HG03280 (cell line): ENCODE measurements around the gene ZFAND2A.
A peak's percentile ranks its signal among the peaks of the same experiment; 100 is the strongest.
"Not testable (repeated sequence)": the region's sequence is repeated elsewhere in the genome, so short reads cannot be mapped to it uniquely, and the experiment has no call there.

Source experiments
- ATAC-seq: cut with Tn5 transposase; IDR thresholded peaks from one replicate; pipeline ENCODE4 v1.9.1; 2021; ENCODE audit warnings: mild to moderate bottlenecking, moderate library complexity; ENCODE audit not compliant: unreplicated experiment

Gene ZFAND2A, protein sequence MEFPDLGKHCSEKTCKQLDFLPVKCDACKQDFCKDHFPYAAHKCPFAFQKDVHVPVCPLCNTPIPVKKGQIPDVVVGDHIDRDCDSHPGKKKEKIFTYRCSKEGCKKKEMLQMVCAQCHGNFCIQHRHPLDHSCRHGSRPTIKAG

DNA sequence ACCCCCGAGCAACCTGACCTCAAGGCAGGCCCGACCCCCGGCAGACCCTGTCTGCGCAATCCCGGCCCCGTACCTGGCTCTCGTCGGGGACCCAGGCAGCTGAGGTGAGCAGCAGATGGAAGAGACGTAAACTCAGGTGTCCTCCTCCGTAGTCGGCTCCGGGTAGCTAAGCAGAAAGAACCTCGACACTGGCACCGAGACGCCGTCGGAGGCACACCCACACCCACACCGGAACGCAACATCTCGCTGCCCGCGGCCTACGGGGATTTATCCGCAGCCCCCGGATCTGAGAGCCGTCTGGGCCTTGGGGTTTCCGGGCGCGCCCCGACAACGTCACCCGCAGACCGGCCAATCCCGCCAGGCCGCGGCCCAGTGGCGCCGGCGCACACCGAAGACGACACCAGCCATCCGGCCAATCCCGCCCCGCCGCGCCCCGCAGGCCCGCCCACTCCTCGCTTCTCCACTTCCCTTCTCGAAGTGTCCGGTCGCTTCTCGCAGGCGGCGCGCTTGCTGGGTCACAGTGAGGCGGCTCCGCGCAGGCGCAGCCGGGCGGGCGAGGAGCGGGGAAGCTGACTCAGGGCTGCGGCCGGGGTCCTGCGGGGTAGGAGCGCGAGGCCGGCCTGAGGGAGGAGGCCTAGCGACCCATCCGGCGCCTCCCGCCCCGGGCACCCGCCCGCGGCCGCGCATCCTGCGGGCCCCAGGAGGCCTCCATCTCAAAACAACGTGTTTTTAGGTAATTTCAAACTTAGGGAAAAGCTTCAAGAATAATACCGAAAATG lies at the start of gene ZFAND2A:
Gene ZFAND2A (minus strand): TSS at position 306 of the 779 bp plus-strand sequence. CDS start 1,984 bp downstream, outside the sequence.
- peak; percentile 97 for ATAC-seq

DNA sequence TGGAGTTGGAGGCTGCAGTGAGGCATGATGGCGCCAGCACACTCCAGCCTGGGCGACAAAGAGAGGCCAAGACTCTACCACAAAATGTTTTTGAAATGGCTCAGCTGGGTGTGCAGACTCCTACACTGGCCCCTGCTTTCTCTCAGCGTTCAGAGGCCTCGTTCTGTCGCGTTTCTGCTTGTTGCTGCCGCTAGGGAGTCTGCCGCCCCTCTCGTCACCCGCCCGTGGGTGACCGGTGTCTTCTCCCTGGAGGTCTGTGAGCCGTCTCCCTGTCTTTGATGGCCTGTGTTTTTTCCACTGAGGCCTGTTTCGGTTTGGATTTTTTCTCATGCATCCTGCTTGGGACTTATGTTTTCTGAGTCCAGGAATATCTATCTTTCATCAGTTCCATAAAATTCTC lies 49.1 kb upstream of the ZFAND2A start:
- ATAC-seq: no peak

GRCh38 chr7:1205742-1206141 lies 45.7 kb upstream of the ZFAND2A start:
- ATAC-seq: not testable (repeated sequence)

DNA sequence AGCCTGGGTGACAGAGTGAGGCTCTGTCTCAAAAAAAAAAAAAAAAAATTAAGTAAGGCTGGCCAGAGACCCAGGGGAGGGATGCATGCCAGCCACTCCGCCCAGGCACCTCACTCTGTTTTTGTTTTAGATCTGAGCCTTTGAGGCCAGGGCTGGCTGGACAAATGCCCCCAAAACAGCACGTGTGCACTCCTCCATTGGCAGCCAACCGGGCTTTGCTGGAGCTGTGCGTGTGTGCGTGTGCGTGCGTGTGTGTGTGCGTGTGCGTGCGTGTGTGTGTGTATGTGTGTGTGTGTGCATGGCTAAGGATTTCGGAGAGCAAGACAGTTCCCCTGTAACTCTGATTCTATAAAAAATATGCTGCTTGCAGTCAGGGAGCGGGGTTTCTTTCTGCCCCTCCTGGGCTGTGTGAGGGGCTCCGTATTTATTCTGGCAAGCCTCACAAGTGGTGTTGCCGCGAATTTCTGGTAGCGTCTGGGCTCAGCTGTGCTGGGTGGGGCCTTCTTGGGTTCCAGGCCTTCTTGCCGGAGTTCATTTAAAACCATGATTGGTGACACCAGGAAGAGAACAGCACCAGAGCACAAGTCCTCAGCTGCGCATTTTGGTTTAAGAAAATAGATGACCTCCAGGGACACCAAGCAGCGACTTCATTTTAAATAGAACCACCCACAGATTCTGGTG lies 44.6 kb upstream of the ZFAND2A start:
- ATAC-seq: no peak

DNA sequence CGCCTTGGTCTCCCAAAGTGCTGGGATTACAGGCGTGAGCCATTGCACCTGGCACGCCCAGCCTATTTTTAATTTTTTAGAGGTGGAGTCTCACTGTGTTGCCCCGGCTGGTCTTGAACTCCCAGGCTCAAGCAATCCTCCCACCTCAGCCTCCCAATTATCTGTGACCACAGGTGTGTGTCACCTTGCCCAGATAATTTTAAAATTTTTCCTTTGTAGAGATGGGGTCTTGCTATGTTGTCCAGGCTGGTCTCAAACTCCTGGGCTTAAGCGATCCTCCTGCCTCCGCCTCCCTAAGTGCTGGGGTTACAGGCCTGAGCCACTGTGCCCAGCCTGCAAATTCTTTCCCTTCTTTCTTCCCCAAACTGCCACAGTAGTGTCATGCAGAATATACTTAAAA lies 42.9 kb upstream of the ZFAND2A start:
- ATAC-seq: not testable (repeated sequence)

- ATAC-seq: no peak
Measured at GRCh38 chr7:1201916-1202315, 41.9 kb upstream of the ZFAND2A start.

- no peak for ATAC-seq
Measured at GRCh38 chr7:1200045-1200444, 40.0 kb upstream of the ZFAND2A start.

DNA sequence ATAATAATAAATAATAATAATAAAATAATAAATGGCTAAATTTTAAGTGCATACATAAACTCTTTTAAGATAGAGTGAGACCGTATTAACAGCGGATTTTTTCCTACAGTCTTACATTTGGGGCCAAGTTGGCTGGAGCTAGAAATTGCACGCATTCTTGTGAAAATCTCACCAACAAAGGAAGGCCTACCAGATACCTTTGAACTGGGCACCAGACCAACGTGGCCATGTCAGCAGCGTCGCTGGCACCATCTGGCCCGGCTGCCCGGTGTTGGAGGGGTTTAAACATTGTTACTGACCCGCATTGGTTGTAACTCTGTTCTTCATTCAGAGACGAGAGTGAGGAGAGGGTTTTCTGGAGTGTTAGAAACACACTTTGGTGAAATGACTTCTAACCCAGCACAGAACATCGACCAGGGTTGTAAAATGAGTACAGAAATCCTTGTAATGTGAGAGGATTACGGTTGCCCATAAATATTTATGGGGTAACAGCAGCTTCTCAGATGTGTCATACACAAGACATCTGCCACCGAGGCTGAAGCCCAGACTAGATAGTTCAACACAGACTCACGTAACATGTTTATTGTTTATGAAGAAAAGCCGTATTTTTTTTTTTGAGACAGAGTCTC lies 38.1 kb upstream of the ZFAND2A start:
- no peak for ATAC-seq

- no peak for ATAC-seq
Measured at GRCh38 chr7:1196950-1197349, 37.0 kb upstream of the ZFAND2A start.

GRCh38 chr7:1196441-1196840 lies 36.4 kb upstream of the ZFAND2A start:
- ATAC-seq: not testable (repeated sequence)

- ATAC-seq: no peak
Measured at GRCh38 chr7:1193593-1194424, 33.8 kb upstream of the ZFAND2A start.

GRCh38 chr7:1192171-1192676 lies 32.2 kb upstream of the ZFAND2A start:
- no peak for ATAC-seq

DNA sequence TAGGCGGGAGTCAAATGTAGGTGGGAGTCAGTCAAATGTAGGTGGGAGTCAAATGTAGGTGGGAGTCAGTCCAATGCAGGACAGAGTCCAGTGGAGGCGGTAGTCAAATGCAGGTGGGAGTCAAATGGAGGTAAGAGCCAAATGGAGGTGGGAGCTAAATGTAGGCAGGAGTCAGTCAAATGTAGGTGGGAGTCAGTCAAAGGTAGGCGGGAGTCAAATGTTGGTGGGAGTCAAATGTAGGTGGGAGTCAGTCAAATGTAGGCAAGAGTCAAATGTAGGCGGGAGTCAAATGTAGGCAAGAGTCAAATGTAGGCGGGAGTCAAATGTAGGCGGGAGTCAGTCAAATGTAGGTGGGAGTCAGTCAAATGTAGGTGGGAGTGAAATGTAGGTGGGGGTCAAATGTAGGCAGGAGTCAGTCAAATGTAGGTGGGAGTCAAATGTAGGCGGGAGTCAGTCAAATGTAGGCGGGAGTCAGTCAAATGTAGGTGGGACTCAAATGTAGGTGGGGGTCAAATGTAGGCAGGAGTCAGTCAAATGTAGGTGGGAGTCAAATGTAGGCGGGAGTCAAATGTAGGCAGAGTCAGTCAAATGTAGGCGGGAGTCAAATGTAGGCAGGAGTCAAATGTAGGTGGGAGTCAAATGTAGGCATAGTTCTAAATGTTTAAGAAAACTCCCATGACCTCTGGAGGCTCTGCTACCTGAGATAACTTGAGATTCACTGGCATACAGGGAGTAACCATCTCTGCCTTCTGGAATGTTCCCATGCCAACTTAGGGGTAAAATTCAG lies 30.2 kb upstream of the ZFAND2A start:
- ATAC-seq: no peak

GRCh38 chr7:1188720-1189294 lies 28.8 kb upstream of the ZFAND2A start:
- no peak for ATAC-seq

DNA sequence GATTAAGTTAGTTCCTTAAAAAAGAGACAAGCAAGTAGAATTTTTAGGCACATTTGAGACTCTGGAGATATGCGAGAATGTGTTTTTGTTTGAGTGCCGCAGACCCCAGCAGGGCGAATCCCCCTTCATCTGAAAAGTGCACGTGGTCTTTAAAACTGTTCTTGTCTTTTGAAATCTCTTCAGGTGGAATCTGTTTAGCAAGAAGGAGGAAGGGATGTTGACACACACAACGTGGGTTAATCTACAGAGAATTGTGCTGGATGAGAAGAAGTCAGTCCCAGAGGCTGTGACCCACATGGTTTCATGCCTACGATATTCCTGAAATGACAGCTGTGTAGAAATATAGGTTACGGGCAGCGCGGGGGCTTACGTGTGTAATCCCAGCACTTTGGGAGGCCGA lies 27.1 kb upstream of the ZFAND2A start:
- ATAC-seq: no peak

DNA sequence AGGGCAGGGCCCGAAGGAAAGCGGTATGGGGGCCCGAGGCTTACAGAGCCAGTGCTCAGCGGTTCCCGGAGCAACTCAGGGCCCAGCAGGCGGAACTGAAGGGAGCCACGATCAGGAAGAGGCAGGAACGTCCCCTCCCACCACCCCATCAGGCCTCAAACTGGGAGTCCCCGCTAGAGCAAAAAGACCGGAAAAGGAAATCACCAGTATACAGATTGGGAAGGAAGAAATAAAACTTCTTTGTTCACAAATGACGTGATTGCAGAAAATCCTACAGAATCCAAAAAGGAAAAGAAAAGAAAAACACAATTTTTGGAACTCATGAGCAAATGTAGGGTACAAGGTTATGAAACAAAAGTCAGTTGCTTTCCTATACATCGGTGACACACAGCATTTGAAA lies 21.6 kb upstream of the ZFAND2A start:
- ATAC-seq: no peak

DNA sequence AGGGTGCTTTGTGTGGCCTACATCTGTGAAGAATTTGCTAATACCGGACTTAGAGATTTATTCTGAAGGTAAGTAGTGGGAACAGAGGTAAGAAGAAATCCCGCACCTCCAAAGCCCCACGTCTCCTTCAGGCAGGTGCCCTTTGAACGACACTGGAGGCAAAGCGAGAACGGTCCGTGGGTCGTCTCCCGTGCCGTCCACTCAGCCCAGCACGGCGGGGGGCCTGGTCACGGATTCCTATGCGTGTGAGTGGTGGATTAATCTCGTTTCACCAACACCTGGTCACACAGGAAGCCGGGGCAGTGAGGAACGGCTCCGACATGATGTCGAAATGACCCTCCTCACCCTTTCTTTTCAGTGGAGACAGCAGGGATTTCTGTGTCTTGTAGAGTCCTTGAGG lies 21.0 kb upstream of the ZFAND2A start:
- ATAC-seq: no peak

DNA sequence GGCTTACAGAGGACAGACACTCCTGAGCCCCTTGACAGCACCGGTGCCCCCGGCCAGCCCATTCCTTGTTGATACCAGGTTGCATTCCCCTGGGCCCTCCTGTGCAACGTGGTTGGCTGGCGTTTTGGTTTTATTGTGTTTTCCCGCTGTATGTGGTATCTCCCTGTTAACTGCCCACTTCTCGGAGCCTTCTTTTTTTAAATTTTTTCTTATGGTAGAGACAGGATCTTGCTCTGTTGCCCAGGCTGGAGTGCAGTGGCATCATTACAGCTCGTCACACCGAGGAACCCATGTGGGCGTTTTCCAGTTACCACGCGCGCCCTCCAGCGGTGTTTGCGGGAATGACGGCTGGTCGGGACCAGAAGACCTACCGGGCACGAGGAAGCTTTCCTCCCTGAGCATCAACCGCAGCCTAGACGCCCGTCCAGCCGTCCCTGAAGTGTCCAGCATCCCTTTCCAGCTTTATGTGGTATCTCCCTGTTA lies 16.9 kb upstream of the ZFAND2A start:
- no peak for ATAC-seq
